Adipocyte (in vitro differentiated cells): Measurements from ENCODE around the gene ZDBF2.
"Not testable (repeated sequence)": the region's sequence is repeated elsewhere in the genome, so short reads cannot be mapped to it uniquely, and the experiment has no call there.

Experiments used
- DNase-seq: peaks from one replicate; pipeline ENCODE4 v3.0.0-alpha.2; 2015; ENCODE audit warnings: low read depth
- H3K27me3 ChIP-seq: replicated peaks from 2 replicates; pipeline ENCODE4 v1.7.0; 2013; ENCODE audit warnings: mild to moderate bottlenecking, low read length, moderate library complexity; ENCODE audit not compliant: control insufficient read depth, insufficient read depth
- H3K36me3 ChIP-seq: 2 replicates; pipeline ENCODE4 v1.7.0; 2013; ENCODE audit warnings: low read length, mild to moderate bottlenecking, moderate library complexity; ENCODE audit not compliant: control insufficient read depth, insufficient read depth, severe bottlenecking
- H3K4me1 ChIP-seq: 2 replicates; pipeline ENCODE4 v1.7.0; 2013; ENCODE audit warnings: mild to moderate bottlenecking, low read length, moderate library complexity; ENCODE audit not compliant: control insufficient read depth, insufficient read depth
- H3K4me3 ChIP-seq: 2 replicates; pipeline ENCODE4 v1.7.0; 2013; ENCODE audit warnings: mild to moderate bottlenecking, low read length, moderate library complexity
- H3K9ac ChIP-seq: 2 replicates; pipeline ENCODE4 v1.7.0; 2013; ENCODE audit warnings: mild to moderate bottlenecking, low read length, moderate library complexity
- H3K9me3 ChIP-seq: 2 replicates; pipeline ENCODE4 v1.7.0; 2013; ENCODE audit warnings: mild to moderate bottlenecking, low read length, moderate library complexity; ENCODE audit not compliant: control insufficient read depth

Gene ZDBF2

GRCh38 chr2:206287197-206287596 is 12.7 kb downstream of the ZDBF2 start:
- no peak for DNase-seq
- H3K27me3 ChIP-seq, result no peaks in the 10 kb centered on the region
- H3K36me3 ChIP-seq, result peaks cover 4% of the 10 kb centered on the region
- no peaks in the 10 kb centered on the region for H3K4me1 ChIP-seq
- H3K9ac ChIP-seq, result no peak overlapping the region
- H3K9me3 ChIP-seq, result peaks cover 15% of the 10 kb centered on the region
- H3K4me3 ChIP-seq, result no peak overlapping the region

GRCh38 chr2:206289391-206289790 is 14.9 kb downstream of the ZDBF2 start:
- DNase-seq, result no peak
- Histone ChIP-seq H3K27me3 (no peaks in the 10 kb centered on the region), H3K36me3 (peaks cover 4% of the 10 kb centered on the region), H3K9me3 (peaks cover 15% of the 10 kb centered on the region), H3K4me3 (no peak overlapping the region), H3K4me1 (no peaks in the 10 kb centered on the region), H3K9ac (no peak overlapping the region)

GRCh38 chr2:206296128-206296527 is 21.7 kb downstream of the ZDBF2 start:
- no peaks in the 10 kb centered on the region for H3K27me3 ChIP-seq
- H3K36me3 ChIP-seq, result no peaks in the 10 kb centered on the region
- peaks cover under 1% of the 10 kb centered on the region for H3K9me3 ChIP-seq
- DNase-seq, result peak; percentile 34
- no peak overlapping the region for H3K9ac ChIP-seq
- no peak overlapping the region for H3K4me3 ChIP-seq
- no peaks in the 10 kb centered on the region for H3K4me1 ChIP-seq

- not testable (repeated sequence) for H3K27me3 ChIP-seq, DNase-seq, H3K4me1 ChIP-seq, H3K9ac ChIP-seq, H3K36me3 ChIP-seq, H3K4me3 ChIP-seq, H3K9me3 ChIP-seq
Observed at GRCh38 chr2:206299608-206300007, 25.1 kb downstream of the ZDBF2 start.

- Histone ChIP-seq H3K9ac (no peak overlapping the region), H3K4me1 (no peaks in the 10 kb centered on the region), H3K27me3 (no peaks in the 10 kb centered on the region), H3K36me3 (peaks cover 10% of the 10 kb centered on the region), H3K9me3 (no peaks in the 10 kb centered on the region), H3K4me3 (no peak overlapping the region)
- DNase-seq, result no peak
Observed at GRCh38 chr2:206305523-206306245, 31.2 kb downstream of the ZDBF2 start.

- no peak for DNase-seq
- H3K9me3 ChIP-seq, result no peaks in the 10 kb centered on the region
- no peak overlapping the region for H3K9ac ChIP-seq
- no peaks in the 10 kb centered on the region for H3K36me3 ChIP-seq
- no peaks in the 10 kb centered on the region for H3K4me1 ChIP-seq
- H3K4me3 ChIP-seq, result no peak overlapping the region
- H3K27me3 ChIP-seq, result no peaks in the 10 kb centered on the region
Observed at GRCh38 chr2:206311026-206311425, 36.6 kb downstream of the ZDBF2 start.

- no peak for DNase-seq
- Histone ChIP-seq H3K4me1 (no peaks in the 10 kb centered on the region), H3K9me3 (peaks cover 10% of the 10 kb centered on the region), H3K9ac (no peak overlapping the region), H3K4me3 (no peak overlapping the region), H3K27me3 (no peaks in the 10 kb centered on the region), H3K36me3 (peaks cover 4% of the 10 kb centered on the region)
Observed at GRCh38 chr2:206316141-206316540, 41.7 kb downstream of the ZDBF2 start.

- Histone ChIP-seq H3K4me3 (no peak overlapping the region), H3K4me1 (no peaks in the 10 kb centered on the region)
Observed at GRCh38 chr2:206323033-206323432, 48.6 kb downstream of the ZDBF2 start.

GRCh38 chr2:206323486-206323885 is 49.0 kb downstream of the ZDBF2 start:
- Histone ChIP-seq H3K4me3 (no peak overlapping the region), H3K36me3 (peaks cover 4% of the 10 kb centered on the region), H3K9ac (no peak overlapping the region), H3K27me3 (peaks cover 5% of the 10 kb centered on the region), H3K9me3 (peaks cover 8% of the 10 kb centered on the region), H3K4me1 (no peaks in the 10 kb centered on the region)
- no peak for DNase-seq

More at GRCh38 chr2:206323033-206323432, 48.6 kb downstream of the ZDBF2 start:
- peaks cover 4% of the 10 kb centered on the region for H3K36me3 ChIP-seq
- DNase-seq, result no peak
- H3K9me3 ChIP-seq, result peaks cover 10% of the 10 kb centered on the region
- H3K27me3 ChIP-seq, result peaks cover 5% of the 10 kb centered on the region
- H3K9ac ChIP-seq, result no peak overlapping the region

- H3K9me3 ChIP-seq, result no peaks in the 10 kb centered on the region
- no peaks in the 10 kb centered on the region for H3K36me3 ChIP-seq
- H3K27me3 ChIP-seq, result peaks cover 5% of the 10 kb centered on the region
- no peak overlapping the region for H3K9ac ChIP-seq
- no peak overlapping the region for H3K4me3 ChIP-seq
- no peak for DNase-seq
- H3K4me1 ChIP-seq, result no peaks in the 10 kb centered on the region
Observed at GRCh38 chr2:206324869-206325268, 50.4 kb downstream of the ZDBF2 start.

- H3K9ac ChIP-seq, result no peak overlapping the region
- no peaks in the 10 kb centered on the region for H3K4me1 ChIP-seq
- H3K27me3 ChIP-seq, result peaks cover 5% of the 10 kb centered on the region
- no peak for DNase-seq
- no peaks in the 10 kb centered on the region for H3K36me3 ChIP-seq
- H3K9me3 ChIP-seq, result no peaks in the 10 kb centered on the region
- no peak overlapping the region for H3K4me3 ChIP-seq
Observed at GRCh38 chr2:206328974-206329373, 54.5 kb downstream of the ZDBF2 start.

- no peaks in the 10 kb centered on the region for H3K9me3 ChIP-seq
- H3K4me1 ChIP-seq, result no peaks in the 10 kb centered on the region
- H3K9ac ChIP-seq, result no peak overlapping the region
- no peaks in the 10 kb centered on the region for H3K36me3 ChIP-seq
- no peak for DNase-seq
- H3K4me3 ChIP-seq, result no peak overlapping the region
- H3K27me3 ChIP-seq, result no peaks in the 10 kb centered on the region
Observed at GRCh38 chr2:206336861-206337260, 62.4 kb downstream of the ZDBF2 start.
